ENCODE measurements around the gene TRIM10.
"Not testable (repeated sequence)": the region's sequence is repeated elsewhere in the genome, so short reads cannot be mapped to it uniquely, and the experiment has no call there.

Gene TRIM10

GRCh38 chr6:30127238-30128093, 33.5 kb downstream of the TRIM10 start:
- FAIRE-seq = no peak

- no peak for FAIRE-seq
Measured at GRCh38 chr6:30122515-30122914, 38.5 kb downstream of the TRIM10 start.

GRCh38 chr6:30121446-30122366, 39.3 kb downstream of the TRIM10 start:
- no peak for FAIRE-seq

- not testable (repeated sequence) for FAIRE-seq
Measured at GRCh38 chr6:30118691-30119090, 42.3 kb downstream of the TRIM10 start.

DNA sequence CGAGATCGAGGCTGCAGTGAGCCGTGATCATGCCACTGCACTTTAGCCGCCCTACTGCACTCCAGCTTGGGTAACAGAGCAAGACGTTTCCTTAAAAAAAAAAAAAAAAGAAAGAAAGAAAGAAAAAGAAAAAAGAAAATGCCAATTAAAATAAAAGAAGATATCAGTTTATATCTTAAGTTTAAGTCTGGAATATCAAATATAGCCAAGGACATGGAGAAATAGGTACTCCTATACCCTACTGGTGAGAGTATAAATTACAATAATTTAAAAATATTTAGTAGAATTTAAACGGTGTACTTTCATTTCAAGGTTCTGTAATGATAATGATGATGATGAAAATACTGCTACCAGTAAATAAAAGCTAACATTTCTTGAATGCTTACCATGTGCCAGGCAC, 44.3 kb downstream of the TRIM10 start:
- no peak for FAIRE-seq

DNA sequence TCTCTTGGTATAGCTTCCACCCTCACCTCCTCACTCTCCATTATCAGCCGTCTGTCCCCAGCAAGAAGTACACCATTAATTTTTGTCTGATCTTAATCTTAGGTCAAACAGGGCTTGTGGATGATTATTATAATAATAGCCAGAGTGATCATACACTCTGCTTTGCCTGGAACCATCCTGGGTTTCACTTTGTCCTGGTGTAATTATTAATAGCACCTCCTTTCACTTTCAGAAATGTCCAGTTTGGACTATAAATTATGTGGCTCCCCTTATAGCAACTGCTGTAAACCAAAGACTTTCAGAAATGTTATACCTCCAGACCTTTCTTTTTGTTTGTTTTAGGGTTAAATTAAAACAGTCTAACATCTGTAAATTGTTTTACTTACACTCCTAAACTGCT, 47.2 kb downstream of the TRIM10 start:
- FAIRE-seq = no peak

DNA sequence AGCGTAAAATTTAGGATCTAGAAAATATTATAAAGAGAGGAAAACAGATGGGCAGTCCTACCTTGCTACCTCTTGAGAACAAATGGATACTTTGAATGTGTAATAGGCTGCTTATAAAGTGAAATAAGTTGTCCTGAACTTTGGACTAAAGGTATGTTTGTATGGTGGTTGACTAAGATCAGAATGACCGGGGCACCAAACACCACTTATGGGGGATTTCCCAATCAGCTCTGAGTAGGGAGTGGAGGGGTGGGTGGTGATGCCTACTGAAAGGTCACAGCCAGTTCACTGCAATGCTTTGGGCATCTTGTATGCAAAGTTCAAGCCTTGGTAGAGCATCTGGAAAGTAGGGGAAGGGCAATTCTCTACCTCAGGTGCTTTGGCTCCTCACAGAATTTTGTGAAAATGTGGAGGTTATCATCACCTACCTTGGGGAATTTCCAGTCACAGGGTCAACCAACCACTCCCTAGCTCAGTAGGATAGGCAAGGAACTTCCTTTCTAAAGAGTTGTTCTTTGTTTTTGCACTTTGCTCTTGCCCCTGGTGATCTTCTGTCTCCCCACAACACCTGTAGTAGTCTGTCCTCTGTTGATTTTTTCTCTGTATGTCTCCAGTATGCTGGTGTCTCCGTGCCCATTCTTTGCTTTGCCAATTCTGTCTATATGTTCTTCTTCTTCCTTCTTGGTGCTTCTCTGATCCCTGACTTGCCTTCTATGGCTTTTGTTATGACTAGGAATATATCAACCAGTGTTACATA, 47.8 kb downstream of the TRIM10 start, which contains the start of gene TRIM31:
Gene TRIM31 (minus strand): TSS at position 88 of the 757 bp plus-strand sequence. CDS start 285 bp downstream, outside the sequence.
- FAIRE-seq = no peak

DNA sequence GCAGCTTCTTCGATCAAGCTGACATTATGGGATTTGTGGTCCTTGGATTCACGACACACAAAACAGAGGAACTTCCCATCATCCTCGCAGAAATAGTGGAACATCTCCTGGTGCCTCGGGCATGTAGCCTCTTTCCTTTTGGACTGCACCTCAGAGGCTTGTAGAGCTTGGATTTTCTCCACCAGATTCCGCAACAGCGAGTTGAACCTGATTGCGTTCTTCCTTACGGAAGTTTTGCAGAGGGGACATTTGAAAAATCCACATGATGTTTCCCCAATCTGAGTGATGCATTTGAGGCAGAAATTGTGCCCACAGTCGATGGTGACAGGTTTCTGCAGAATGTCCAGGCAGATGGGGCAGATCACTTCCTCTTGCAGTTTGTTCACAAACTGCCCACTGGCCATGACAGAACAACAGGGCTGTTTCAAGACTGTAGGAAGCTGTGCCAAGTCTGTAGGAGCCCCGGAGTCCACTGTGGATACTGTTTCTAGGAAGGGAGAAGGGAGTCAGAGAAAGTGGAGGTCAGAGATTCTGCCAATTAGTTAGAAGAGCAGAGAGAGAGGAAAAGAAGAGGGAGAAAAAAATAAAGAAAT, 48.5 kb downstream of the TRIM10 start:
- no peak for FAIRE-seq

DNA sequence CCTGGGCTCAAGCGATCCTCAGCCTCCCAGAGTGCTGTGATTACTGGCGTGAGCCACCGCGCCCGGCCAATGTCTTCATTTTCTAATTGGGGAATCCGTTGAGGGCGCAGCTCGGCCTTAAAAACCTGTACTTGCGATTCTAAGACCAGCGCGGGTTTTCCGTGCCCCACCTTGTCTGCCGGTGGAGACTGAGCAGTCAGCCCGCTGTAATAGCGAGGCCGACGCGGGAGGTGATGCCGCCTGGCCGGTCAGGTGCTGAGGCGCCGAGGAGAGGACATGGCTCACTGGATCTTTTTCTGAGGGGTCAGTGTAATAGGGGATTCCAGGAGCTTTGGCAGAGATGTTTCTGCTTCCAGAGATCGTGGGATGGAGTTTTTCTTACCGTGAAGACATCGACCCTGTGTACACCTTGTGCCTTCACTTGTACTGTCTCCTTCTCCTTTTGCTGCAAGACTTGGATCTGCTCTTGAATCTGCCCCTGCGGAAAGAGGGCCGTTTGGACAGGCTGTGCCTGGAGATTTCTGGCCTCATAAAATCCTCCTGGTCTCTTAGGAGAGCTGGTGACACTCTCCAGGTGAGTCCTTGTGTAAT, 49.6 kb downstream of the TRIM10 start:
- FAIRE-seq = no peak

- FAIRE-seq = no peak
Measured at GRCh38 chr6:30104661-30105060, 56.4 kb downstream of the TRIM10 start.

- no peak for FAIRE-seq
Measured at GRCh38 chr6:30103872-30104179, 57.2 kb downstream of the TRIM10 start.

GRCh38 chr6:30102970-30103871, 57.8 kb downstream of the TRIM10 start:
- FAIRE-seq = no peak

DNA sequence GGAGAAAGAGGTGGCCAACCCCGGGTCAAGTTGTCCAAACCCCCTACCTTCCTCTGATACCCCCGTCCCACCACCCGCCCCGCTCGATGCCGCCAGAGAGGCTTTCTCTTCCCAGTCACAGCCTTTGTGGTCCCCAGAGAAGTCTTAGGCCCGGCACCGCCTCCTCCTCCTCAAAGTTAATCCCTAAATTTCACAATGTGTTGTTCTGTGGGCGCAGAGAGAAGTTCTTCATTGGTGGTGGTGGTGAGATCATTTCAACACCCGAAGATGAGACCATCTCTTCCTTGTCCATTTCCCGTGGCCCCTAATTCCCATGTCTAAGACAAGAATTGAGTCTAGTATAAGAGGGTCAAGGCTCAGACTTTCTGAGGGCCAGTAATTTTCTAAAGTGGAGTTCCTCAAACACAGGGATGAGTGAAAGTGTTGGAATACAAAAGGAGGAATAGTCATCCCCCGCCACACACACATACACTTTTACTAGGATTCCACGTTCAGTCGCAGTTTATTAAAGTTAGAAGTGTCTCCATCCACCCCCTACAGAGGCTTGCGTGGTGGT, 58.5 kb downstream of the TRIM10 start:
- no peak for FAIRE-seq

All from TTC549 (cell line).